H4 (cell line): ENCODE measurements around the gene DNAL1. TPM values are rescaled to one million over a fixed set of nuclear protein-coding genes. Genes with fewer than 3 reads are reported as not detected.
"Not testable (repeated sequence)": the region's sequence is repeated elsewhere in the genome, so short reads cannot be mapped to it uniquely, and the experiment has no call there.

ENCODE experiments used
- DNase-seq: peaks from one replicate; pipeline ENCODE4 v3.0.0-alpha.2; 2015; ENCODE audit warnings: low spot score
- total RNA-seq: library from RNA; depleted of rRNA; stranded (reverse); fragments of >200 nt; shearing (Covaris generic); gene quantifications from 2 replicates; pipeline ENCODE4 v1.2.3, GENCODE V29; 2014; rRNA removed

DNAL1 gene, protein sequence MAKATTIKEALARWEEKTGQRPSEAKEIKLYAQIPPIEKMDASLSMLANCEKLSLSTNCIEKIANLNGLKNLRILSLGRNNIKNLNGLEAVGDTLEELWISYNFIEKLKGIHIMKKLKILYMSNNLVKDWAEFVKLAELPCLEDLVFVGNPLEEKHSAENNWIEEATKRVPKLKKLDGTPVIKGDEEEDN
- 8.1 and 14.4 TPM in 2 replicates for total RNA-seq

DNA sequence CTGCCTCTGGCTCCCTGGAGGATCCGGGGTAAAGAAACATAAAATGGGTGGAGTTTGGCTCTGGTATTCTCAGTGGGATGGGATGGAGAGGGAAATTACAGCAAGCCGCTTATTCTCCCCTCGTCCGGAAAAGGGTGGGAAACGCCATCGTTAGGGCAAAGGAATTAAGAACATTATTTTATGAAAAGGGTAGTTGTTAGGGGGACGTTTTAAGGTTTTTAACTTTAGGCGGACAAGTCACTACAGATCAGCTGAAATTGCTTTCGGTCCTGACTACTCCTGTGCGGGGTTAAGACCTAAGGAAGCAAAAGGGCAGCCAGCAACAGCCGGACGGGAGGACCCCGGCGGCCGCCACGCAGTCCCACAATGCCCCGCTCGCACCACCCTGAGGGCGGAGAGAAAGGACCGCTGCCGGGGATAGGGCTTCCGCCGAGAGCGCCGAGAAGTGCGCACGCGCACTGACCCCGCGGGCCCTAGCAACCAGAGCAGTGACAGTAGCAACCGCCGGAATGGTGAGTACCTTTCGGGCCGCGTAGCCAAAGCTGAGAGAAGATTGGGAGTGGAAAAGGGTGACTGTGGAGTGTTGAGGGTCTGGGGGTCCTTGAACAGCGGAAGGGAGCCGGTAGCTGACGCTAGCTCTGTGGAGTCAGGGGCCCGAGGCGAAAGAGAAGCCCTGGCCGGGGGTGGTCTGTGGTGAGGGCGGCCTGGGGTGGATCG, at the start of gene DNAL1:
DNAL1 (plus strand) TSS at position 456 of the 717 bp plus-strand sequence; CDS start at position 510, 54 bp downstream.
- peak; percentile 82 for DNase-seq

DNA sequence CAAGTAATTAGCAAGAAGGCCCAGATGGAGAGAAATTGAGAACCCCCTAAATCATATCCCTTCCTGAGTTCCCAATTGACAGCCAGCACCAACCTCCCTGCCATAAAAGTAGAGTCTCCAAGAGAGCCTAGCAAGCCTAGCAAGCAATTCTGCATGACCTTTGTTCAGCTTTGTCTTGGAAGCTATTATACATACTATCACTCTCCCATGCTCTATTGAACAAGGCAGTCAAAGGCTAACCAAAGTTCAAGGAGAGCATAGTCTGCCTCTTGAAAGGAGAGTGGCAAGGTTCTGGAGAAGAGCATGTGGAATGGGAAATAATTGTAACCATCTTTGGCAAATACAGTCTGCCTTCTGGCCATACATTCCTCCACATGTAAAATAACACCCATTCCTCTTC, 45.3 kb upstream of the DNAL1 start:
- DNase-seq = no peak

DNA sequence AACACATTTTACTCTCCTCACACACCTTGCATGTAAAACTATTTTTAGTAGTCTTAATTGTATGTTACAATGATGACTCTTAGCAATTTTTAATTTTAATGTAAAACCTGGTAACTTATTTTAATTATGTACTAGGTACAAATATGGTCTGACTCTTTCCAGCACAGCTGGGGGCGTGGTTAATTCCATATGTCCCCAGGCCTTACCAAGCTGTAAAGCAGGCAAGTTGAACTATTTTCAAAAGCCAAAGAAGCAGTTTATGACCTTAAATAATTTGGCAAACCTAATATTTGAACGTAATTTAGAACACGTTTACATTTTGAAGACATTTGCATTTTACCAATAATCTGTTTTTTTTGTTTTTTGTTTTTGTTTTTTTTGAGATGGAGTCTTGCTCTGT, 41.8 kb upstream of the DNAL1 start:
- DNase-seq = no peak

DNA sequence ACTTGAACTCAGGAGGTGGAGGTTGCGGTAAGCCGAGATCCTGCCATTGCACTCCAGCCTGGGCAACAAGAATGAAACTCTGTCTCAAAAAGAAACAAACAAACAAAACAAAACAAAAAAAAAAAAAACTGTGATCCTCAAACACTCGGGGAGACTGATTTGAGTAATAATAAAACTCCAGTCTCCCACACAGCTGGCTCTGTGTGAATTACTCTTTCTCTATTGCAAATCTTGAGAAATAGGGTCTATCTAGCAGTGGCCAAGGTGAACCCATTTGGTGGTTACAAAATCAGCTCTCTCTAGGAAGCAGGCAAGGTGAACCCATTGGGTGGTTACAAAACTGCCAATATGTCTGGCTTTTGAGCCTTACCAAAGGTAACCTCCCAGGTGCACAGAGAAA, 38.5 kb upstream of the DNAL1 start:
- DNase-seq = no peak

DNA sequence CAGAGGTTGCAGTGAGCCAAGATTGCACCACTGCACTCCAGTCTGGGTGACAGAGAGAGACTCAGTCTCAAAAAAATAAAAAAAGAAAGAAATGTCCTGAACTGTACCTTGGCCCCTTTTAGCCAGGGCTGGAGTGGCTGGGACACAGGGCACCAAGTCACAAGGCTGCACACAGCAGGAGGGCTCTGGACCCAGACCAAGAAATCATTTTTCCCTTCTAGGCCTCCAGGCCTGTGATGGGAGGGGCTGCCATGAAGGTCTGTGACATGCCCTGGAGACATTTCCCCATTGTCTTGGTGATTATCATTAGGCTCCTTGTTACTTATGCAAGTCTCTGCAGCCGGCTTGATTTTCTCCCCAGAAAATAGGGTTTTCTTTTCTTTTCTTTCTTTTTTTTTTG, 37.5 kb upstream of the DNAL1 start:
- DNase-seq = no peak

DNA sequence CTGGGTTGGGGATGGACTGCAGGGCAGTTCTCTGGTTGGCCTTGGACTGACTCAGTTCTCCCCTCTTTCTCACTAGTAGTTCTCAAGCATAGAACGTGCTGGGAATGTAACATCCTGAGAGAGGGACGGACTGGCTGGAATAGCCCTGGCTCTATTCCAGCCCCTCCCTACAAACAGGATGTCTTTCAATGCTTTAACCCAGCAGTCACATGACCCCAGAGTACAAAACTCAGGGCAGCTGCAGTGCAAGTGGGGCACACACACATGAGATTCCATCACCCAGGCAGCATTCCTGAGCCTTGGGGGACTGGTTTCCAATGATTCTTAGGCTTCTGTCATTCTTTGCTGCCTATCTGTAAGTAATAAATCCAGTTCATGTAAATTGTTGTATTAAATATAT, 34.1 kb upstream of the DNAL1 start:
- peak; percentile 39 for DNase-seq

DNA sequence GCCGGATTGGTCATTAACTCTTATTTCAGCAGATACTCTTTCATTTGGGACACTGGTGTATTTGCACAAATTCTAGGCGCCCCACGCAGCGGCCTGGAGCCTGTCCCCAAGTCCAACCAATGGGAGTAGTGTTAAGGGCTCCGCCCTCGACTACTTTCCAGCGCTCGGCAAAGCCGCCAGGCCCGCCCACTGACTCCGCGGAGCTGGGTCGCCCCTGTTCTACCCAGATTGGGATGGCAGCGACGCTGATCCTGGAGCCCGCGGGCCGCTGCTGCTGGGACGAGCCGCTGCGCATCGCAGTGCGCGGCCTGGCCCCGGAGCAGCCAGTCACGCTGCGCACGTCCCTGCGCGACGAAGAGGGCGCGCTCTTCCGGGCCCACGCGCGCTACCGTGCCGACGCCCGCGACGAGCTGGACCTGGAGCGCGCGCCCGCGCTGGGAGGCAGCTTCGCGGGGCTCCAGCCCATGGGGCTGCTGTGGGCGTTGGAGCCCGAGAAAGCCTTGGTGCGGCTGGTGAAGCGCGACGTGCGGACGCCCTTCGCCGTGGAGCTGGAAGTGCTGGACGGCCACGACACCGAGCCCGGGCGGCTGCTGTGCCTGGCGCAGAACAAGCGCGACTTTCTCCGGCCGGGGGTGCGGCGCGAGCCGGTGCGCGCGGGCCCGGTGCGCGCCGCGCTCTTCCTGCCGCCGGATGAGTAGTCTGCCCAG, 32.3 kb upstream of the DNAL1 start, which contains the start of gene ACOT6:
ACOT6 (plus strand) TSS at position 179 of the 707 bp plus-strand sequence; CDS start at position 234, 55 bp downstream.
- peak; percentile 23 for DNase-seq

DNA sequence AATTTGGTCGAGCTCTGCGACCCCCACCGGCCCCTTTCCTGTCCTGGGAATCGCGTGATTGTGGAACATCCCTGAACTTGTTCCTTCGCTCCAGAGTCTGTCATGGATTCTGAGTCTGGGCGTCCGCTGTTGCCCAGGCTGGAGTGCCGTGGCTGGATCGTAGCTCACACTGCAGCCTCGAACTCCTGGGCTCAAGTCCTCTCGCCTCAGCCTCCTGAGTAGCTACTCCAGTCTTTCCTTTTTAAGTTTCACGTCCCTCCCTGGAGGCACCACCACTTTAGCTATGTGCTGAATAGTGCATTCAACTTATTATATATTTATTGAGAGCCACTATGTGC, 31.8 kb upstream of the DNAL1 start:
- no peak for DNase-seq

DNA sequence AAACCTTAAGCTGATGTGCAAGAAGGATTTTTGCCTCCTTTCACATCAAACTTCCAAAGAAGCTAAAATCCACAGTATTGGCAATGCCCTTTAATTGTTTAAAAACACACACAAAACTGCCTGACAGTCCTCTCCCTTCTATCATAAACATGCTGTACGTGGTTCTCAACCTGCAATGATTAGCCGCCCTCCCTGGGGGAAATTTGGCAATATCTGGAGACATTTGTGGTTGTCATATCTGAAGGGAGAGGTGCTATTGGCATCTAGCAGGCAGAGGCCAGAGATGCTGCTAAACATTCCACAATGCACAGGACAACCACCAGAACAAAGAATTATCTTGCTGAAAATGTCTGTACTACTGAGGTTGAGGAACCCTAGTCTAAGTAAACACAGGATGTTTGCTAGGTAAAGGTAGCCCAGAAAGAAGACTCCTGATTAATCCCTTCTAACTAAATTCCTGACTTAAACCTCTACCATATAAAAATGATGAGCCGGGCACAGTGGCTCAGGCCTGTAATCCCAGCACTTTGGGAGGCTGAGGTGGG, 31.3 kb upstream of the DNAL1 start:
- DNase-seq = no peak

DNA sequence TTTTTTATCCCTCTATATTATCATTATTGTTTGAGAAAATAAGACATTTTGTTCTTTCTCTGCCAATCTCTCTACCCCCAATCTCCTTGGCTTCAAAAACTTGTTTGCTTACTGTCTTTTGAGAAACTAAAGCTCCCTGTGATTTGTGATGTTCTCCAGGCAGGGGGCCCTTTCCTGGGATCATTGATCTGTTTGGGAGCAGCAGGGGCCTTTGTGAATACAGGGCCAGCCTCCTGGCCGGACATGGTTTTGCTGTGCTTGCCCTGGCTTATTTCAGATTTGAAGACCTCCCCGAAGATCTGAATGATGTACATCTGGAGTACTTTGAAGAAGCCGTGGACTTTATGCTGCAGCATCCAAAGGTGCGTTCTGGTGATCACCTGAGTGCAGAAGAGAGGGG, 28.0 kb upstream of the DNAL1 start:
- DNase-seq = no peak

DNA sequence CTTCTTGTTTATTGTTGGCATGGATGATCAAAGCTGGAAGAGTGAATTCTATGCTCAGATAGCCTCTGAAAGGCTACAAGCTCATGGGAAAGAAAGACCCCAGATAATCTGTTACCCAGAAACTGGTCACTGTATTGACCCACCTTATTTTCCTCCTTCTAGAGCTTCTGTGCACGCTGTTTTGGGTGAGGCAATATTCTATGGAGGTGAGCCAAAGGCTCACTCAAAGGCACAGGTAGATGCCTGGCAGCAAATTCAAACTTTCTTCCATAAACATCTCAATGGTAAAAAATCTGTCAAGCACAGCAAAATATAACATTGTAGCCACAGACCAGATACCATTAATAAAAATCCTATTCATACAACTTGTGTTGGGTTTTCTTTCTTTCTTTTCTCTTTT, 25.3 kb upstream of the DNAL1 start:
- no peak for DNase-seq

DNA sequence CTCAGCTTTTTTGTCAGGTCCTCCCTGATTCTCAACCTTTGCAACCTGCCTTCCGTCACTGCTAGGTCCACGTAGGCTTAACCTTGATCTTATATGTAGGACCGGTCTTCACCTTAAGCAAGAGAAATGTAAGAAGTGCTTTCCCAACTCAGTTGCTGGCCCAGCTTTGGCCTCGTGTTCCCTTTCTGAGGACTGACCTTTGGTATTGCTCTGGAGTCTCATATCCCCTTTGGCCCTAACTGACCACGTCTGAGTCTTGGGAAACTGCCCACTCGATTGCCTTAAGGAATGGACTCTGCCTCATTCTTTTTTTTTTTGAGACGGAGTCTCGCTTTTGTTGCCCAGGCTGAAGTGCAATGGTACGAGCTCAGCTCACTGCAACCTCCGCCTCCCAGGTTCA, 24.5 kb upstream of the DNAL1 start:
- DNase-seq = no peak

DNA sequence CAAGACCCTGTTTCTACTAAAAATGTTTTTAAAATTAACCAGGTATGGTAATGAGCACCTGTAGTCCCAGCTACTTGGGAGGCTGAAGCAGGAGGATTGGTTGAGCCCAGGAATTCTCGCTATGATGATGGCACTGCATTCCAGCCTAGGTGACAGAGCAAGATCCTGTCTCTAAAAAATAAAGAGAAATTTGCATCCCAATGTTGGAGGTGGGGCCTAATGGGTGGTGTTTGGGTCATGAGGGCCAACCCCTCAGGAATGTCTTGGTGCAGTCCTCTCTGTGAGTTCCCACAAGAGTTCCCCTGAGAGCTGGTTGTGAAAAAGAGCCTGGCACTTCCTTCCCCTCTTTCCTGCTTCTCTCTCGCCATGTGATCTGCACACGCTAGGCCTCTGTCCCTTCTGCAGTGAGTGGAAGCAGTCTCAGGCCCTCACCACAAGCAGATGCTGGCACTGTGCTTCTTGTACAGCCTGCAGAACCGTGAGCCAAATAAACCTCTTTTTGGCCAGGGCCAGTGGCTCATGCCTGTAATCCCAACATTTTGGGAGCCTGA, 21.2 kb upstream of the DNAL1 start:
- no peak for DNase-seq

DNA sequence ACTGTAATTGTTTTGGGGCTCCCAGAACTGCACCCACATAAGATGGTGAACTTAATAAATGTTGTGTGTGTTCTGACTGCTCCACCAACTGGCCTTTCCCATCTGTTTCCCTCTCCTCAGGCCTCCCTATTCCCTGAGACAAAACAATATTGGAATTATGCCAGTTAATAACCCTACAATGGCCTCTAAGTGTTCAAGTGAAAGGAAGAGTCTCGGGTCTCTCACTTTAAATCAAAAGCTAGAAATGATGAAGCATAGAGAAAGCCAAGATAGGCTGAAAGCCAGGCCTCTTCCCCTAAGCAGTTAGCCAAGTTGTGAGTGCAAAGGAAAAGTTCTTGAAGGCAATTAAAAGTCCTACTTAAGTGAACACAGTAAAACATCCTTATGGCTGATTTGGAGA, 19.1 kb upstream of the DNAL1 start:
- no peak for DNase-seq

DNA sequence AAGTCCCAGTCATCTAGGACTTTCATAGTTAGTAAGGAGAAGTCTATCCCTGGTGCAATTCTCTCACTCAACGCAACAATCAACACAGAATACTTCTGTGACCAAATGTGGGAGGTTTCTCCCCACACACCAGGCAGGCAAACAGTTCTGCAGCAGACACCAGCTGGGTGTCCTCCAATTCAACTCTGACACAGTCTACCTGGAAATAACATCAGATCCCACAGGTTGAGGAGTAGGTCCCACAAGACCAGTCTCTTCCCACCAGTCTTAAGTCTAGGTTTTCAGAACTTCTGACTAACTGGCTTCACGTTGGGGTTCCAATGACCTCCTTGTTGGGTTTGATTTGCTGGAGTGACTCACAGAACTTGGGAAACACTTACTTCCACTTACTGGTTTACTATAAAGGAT, 17.6 kb upstream of the DNAL1 start:
- no peak for DNase-seq

DNA sequence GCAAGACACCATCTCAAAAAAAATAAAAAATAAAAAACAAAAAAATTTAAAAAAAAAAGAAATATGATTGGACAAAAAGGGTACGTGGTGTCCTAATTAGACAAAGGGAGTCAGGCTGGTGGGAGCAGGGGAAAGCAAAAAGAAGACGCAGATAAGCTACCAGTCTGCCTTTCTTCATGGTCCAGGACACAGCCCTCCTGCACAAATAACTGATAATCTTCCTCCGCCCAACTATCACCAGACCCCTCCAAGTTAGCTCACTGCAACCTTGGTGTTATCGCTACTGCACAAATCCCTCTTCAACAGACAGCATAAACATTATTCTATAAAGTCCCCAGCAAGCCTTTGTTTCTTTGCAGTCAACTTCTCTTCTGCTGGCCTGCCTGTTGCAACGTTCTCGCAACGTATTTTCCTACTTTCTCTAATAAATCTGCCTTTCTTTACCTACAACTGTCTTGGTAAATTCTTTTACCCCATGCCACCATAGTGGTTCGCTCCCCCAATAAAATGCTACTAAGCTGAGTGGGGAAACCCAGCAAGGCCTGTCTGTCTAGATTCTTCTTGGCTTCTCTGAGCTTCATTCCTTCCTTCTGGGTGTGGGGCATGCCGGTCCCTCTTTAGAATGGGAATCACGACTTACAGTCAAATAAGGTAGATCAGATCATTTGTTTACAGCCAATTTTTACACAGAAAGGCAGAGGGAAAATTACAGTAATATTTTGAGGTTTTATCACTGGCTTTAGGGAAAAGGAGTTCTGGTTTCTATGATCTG, 14.6 kb upstream of the DNAL1 start:
- no peak for DNase-seq

DNA sequence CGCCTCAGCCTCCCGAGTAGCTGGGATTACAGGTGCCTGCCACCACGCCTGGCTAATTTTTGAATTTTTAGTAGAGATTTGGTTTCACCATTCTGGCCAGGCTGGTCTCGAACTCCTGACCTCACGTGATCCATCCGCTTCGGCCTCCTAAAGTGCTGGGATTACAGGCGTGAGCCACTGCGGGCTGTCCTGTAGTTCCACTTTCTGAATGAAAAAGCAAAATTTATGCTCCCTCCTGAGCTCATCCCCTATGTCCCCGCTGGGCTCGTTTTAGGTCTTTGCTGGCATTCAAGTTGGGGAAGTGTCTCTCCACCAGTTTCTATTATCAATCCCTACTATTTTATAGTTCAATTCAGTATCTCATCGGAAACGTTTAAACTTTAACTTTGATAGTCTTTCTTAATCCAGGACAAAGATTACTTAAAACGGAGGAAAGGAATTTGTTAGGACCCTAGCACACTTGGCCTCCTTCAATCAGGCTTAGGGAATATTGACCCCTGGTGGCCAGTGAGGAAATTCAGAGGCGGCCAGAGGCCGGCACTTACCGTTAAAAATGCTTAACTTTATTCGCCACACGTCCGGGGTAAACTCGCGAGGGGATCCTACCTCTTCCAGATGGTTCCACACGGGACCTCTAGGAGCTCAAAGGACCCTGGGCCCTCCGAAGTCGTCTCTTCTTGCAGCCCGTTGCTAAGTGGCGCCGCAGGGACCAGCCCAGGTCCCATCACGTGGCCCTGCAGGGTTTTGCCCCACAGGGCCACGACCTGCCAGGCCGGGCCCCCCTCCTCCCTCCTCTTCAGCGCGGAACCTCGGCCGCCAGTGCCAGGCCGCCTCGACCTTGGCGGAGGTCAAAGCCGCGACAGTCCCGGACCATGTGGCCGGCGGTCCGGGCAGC, 11.4 kb upstream of the DNAL1 start:
- DNase-seq = peak; percentile 42

DNA sequence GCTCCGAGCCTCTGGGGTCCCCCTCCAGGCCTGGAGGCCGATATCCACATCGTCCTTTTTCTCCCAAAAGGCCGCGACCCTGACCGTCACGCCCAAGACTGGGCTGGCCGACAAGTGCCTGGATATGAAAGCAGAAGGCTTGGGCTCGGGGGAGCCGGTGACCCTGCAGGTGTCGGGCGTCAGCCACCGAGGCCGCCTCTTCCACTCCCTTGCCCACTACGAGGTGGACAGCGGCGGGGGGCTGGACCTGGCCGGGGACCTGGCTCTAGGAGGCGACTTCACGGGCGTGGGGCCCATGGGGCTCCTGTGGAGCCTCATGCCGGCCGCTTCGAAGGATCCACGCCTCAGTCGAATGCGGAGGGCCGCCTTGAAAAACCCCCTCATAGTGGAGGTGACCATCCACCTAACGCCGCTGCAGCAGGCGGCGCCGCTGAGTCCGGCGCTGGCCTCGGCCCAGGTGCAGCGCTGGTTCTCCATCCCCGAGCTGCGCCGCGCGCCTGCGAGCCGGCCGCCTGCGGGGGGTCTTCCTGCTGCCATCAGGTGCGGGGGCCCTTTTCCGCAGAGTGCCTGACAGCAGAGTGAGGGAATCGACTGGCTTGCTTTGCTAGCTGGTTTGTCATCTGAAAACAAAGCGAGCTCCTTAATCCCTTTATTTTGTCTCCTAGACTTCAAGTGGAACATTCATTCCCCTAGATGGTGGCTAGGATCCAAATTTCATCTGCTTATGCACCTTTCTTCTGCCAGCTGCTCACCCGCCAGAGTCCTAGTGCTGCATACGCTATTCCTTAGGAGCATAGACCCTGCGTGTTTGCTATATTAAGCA, 10.6 kb upstream of the DNAL1 start:
- DNase-seq = no peak

DNA sequence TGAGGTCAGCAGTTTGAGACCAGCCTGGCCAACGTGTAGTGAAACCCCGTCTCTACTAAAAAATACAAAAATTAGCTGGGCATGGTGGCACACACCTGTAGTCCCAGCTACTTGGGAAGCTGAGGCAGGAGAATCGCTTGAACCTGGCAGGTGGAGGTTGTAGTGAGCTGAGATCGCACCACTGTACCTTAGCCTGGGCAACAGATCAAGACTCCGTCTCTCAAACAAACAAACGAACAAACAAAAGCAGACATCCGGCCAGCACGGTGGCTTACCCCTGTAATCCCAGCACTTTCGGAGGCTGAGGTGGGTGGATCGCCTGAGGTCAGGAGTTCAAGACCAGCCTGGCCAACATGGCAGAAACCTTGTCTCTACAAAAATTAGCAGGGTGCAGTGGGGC, 8.4 kb upstream of the DNAL1 start:
- DNase-seq = not testable (repeated sequence)

DNA sequence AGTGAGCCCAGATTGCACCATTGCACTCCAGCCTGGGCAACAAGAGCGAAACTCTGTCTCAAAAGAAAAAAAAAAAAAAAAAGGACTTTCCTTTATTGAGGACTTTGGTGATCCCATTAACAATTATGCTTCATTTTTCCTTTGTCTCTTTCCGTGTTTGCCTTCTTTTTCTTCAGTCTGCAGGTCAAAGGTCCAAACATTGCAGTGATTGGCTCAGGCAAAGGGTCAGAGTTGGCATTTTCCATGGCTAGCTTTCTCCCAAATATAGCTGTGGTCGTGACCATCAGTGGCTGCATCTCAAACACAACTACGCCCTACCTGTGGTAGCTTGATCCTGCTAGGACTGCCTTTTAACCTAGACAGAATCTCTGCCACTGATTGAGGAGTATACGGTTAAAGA, 7.0 kb upstream of the DNAL1 start:
- DNase-seq = no peak
